RCC 7860 (cell line): ENCODE data around the gene TMC1.
"Not testable (repeated sequence)": the region's sequence is repeated elsewhere in the genome, so short reads cannot be mapped to it uniquely, and the experiment has no call there.

Experiments
- DNase-seq: peaks from one replicate; pipeline ENCODE4 v3.0.0-alpha.2; 2015; ENCODE audit warnings: low spot score
- FAIRE-seq: peaks from 2 replicates; lab custom pipeline; 2012; peaks lifted over from hg19 to GRCh38; lab: Jason Lieb, UNC

TMC1 gene

GRCh38 chr9:72806313-72806809 is 285.0 kb downstream of the TMC1 start:
- not testable (repeated sequence) for DNase-seq, FAIRE-seq

GRCh38 chr9:72807765-72808445 is 286.5 kb downstream of the TMC1 start:
- no peak for DNase-seq
- FAIRE-seq, result no peak

DNA sequence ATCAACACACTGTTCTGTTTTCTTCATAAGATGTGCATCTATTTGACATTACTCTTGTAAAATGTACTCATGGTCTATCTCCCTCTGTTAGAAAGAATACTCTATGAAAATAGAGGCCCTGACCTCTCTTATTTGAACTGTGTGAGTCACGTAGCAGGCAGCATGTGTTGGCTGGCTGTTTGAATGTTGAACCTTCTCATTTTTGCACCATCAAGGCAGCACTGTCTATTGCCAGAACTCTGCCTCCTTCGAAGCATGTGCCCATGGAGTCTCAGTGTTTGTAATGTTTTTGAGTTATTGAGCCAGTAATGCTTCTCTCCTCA is 287.0 kb downstream of the TMC1 start:
- DNase-seq, result no peak
- FAIRE-seq, result no peak

DNA sequence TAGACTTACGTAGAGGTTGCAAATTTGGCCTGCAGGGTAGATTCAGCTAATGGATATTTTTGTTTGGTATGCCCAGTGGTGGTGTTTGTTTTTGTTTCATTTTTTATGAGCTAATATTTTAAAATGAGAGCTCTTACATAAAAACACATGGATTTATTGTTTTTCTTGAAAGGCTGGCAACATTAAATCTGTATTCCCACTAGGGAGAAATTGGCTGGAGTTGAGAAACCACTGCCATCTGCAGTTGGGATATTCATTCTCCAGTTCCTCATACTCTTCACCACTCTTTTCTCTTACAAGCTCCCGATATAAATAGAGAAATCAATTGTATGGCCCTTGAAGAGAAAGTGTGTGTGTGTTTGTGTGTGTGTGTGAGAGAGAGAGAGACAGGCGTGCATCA is 288.2 kb downstream of the TMC1 start:
- DNase-seq (no peak), FAIRE-seq (no peak)

- FAIRE-seq (no peak), DNase-seq (no peak)
Observed at GRCh38 chr9:72812559-72813111, 291.2 kb downstream of the TMC1 start.

- DNase-seq, result no peak
- FAIRE-seq, result no peak
Observed at GRCh38 chr9:72813544-72813943, 292.1 kb downstream of the TMC1 start.

DNA sequence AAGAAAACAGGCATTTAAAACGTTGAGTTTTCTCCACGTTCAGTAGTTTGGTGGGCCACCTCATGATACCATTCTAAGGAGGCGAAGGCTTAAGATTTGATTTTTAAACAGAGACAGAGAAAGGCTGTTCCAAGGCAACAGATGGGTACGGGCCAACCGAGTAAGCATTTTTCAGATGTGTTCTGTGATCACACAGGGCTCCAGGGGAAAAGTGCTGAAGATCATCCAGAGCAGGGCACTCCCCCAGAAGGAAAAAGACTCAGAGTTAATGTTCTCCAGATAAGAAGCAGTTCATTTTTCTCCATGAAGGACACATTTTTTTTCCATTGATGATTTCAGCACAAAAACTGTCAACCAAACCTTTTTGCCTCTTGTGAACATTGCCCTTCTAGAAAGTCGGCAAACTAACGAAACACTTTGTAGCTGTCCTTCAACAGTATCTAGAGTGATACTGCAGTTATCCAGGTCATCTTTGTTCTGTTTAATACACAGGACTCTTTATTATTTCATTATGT is 292.7 kb downstream of the TMC1 start:
- no peak for FAIRE-seq

DNA sequence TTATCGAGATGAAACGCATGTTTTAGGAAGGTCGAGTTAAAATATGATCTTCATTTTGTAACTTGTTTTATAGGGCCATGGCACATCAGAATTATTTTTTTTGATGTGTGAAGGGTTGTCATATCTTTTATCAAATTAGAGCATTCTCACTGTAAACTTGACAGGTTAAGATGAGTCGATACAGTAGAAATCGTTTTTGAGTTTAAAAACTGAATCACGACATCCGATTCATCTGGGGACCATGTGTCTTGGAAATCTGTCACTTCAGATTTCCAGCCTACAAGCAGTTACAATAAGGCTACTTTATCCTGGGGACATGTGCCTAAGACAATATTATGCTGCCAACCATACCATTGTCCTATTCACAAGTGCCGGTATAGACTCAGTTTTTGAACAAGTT is 295.3 kb downstream of the TMC1 start:
- no peak for FAIRE-seq
- DNase-seq, result no peak

More for the DNA sequence above, 292.7 kb downstream of the TMC1 start:
- no peak for DNase-seq

DNA sequence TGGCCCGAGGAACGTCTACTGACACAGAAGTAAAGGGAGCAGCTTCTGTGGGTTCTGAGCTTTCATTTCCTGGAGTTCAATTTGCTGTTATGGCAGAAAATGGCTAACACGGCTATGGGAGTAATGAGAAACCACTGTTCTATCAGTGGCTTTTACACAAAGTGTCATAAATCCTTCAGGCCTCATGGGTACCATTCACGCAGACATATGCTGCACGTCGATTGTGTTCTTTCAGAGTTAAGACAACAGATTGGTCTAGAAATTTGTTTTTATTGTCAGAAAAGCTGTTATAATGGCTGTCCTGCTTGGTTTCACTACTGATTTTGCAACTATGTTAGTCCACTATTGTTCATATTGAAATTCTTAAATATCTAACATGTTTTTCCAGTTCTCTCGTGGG is 296.0 kb downstream of the TMC1 start:
- DNase-seq (no peak), FAIRE-seq (no peak)

- FAIRE-seq (no peak), DNase-seq (no peak)
Observed at GRCh38 chr9:72818385-72818784, 297.0 kb downstream of the TMC1 start.

DNA sequence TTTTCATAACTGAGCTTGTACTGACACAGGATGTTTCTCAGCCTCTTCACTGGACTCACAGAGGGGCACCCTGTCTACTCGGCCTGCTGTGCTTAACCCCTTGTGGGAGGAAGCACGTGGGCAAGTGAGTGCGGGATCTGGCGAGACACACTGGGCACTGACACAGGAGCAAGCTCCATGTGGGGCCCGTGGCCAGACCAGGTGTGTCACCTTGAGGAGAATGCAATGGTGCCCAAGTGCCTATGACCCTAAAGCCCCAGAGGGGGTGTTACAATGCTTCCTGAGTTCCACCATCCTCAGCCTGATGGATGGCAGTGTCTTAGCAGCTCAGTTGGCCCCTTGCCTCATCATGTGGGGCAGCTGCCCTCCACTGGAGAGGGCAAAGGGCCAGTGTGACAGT is 302.6 kb downstream of the TMC1 start:
- DNase-seq, result no peak
- no peak for FAIRE-seq

- no peak for DNase-seq
- FAIRE-seq, result no peak
Observed at GRCh38 chr9:72826996-72827949, 305.9 kb downstream of the TMC1 start.

DNA sequence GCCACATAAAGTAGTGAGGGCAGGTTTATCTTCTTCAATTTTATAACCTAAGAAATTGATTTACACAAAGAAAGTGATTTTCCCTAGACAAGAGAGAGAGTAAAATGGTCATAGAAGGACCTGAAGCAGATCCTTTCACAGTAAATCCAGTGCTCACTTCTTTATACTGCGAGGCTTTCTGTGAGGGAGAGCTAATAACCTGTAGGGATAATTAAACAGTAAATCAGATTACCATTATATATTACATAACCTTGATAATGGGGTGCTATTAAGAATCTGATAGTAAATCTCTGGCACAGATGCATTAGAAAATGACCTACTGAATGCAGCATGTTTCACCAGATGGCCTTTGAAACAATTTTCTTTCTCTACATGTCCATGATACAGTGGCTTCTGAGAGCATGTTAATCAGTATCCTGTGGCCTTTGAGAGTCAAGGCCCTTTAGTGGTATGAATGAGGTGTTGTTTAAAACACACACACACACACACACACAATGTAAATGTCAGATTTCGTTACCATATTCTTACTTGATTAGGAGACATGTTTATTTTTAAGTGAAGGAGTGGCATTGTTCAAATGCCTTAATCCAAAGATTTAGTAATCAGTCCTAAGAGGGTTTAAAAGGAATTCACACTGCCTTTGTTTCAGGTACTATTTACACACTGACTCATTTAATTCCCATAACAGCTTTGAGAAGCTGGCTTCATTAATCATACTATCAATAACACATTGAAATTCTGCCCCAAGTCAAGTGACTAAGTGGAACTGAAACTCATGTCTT is 306.7 kb downstream of the TMC1 start:
- FAIRE-seq (peak; percentile 46), DNase-seq (peak; percentile 31)

GRCh38 chr9:72834994-72835393 is 313.6 kb downstream of the TMC1 start:
- DNase-seq (no peak), FAIRE-seq (no peak)

DNA sequence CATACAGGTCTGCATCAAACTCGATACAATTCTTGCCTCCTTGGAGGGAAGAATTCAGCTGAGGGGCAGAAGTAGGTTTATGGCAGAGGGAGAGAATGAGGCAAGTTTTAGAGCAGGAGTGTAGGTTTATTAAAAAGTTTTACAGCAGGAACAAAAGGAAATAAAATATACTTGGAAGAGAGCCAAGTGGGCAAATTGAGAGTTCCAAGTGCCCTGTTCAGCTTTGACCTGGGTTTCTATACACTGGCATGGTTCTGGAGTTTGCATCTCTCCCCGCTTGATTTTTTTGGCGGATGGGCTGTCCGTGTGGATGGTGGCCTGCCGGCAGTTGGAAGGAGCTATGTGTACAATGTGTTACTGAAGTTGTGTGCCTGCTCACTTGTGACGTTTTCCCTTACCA is 315.4 kb downstream of the TMC1 start:
- DNase-seq (no peak), FAIRE-seq (no peak)

- no peak for DNase-seq
- no peak for FAIRE-seq
Observed at GRCh38 chr9:72839085-72839484, 317.7 kb downstream of the TMC1 start.

- no peak for DNase-seq
- FAIRE-seq, result no peak
Observed at GRCh38 chr9:72843520-72844439, 322.4 kb downstream of the TMC1 start.

DNA sequence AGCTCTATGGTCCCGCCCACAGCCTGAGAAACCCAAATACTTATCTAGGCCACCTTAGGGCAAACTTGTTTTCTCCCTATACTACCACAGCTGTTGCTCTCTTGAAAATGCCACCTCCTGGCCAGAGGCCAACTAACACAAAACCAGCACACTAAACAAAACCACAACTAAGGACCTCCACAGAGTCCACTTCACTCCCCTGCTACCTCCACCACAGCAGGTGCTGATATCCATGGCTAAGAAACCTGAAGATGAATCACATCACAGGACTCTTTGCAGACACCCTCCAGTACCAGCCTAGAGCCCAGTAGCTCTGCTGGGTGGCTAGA is 323.0 kb downstream of the TMC1 start:
- no peak for FAIRE-seq

GRCh38 chr9:72845052-72845451 is 323.6 kb downstream of the TMC1 start:
- not testable (repeated sequence) for FAIRE-seq, DNase-seq

More for the DNA sequence above, 323.0 kb downstream of the TMC1 start:
- DNase-seq, result no peak

DNA sequence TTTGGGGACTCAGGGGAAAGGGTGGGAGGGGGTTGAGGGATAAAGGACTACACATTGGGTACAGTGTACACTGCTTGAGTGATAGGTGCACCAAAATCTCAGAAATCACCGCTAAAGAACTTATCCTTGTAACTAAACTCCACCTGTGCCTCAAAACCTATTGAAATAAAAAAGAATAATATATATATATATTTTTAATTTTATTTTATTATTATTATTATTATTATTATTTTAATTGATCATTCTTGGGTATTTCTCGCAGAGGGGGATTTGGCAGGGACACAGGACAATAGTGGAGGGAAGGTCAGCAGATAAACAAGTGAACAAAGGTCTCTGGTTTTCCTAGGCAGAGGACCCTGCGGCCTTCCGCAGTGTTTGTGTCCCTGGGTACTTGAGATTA is 328.8 kb downstream of the TMC1 start:
- DNase-seq, FAIRE-seq: not testable (repeated sequence)
